HEK293 (cell line): ENCODE data around the gene SYT2.

ENCODE experiments used
- REPIN1 ChIP-seq: fragments of 450-650 bp; formaldehyde crosslinking; IDR thresholded peaks from 2 replicates; pipeline ENCODE4 v1.5.1; 2017; ENCODE audit warnings: missing biosample characterization, missing genetic modification characterization, low read depth
- SETDB1 ChIP-seq: IDR thresholded peaks from one replicate; pipeline ENCODE4 v1.6.1; 2017; ENCODE audit warnings: mild to moderate bottlenecking, low read length, moderate library complexity, mixed read lengths; ENCODE audit not compliant: insufficient read length
- ZNF248 ChIP-seq: fragments of 450-650 bp; formaldehyde crosslinking; IDR thresholded peaks from 2 replicates; pipeline ENCODE4 v1.5.1; 2017; ENCODE audit warnings: missing biosample characterization, missing genetic modification characterization
- ZNF585B ChIP-seq: fragments of 450-650 bp; formaldehyde crosslinking; IDR thresholded peaks from 2 replicates; pipeline ENCODE4 v1.5.1; 2016; ENCODE audit warnings: missing biosample characterization, missing genetic modification characterization
- ZNF658 ChIP-seq: fragments of 450-650 bp; formaldehyde crosslinking; IDR thresholded peaks from 2 replicates; pipeline ENCODE4; 2016; ENCODE audit warnings: missing biosample characterization, missing genetic modification characterization
- TF ChIP-seq, protein P1 (sequence below): fragments of 450-650 bp; formaldehyde crosslinking; IDR thresholded peaks from 2 replicates; pipeline ENCODE4 v1.5.1; 2016; ENCODE audit warnings: missing biosample characterization, missing genetic modification characterization
- TF ChIP-seq, protein P2 (sequence below): fragments of 450-650 bp; IDR thresholded peaks from 2 replicates; pipeline ENCODE4 v1.5.1; 2018; ENCODE audit warnings: missing biosample characterization, missing genetic modification characterization
- TF ChIP-seq, protein P3 (sequence below): sonication (generic); formaldehyde crosslinking; IDR thresholded peaks from 2 replicates; pipeline ENCODE4 v1.8.1; 2022; ENCODE audit warnings: mild to moderate bottlenecking, moderate library complexity, missing genetic modification reagents

DNA sequence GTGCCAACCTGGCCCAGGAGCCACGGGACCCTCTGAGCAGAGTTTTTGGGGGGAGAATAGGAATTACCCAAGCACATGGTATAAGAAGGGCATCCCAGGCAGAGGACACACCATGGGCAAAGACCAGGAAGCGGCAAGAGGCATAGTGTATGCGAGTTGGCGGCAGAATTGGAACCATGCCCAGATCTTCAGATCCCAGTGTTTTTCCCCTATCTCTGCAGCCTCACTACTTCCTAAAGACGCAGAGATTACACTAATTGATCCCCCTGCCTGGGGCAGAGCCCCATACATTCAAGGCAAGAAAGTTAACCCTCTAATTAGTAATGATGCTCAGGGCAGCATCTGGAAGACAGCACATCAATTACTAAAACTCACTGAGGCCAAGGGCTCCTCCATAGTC is 48.2 kb downstream of the SYT2 start:
- TF ChIP-seq ZNF248 (tag by site-specific recombination) (no peak), SETDB1 (no peak), ZNF585B (tag by site-specific recombination) (no peak), ZNF658 (no peak), REPIN1 (tag by site-specific recombination) (no peak)
- TF ChIP-seq, protein P1, sequence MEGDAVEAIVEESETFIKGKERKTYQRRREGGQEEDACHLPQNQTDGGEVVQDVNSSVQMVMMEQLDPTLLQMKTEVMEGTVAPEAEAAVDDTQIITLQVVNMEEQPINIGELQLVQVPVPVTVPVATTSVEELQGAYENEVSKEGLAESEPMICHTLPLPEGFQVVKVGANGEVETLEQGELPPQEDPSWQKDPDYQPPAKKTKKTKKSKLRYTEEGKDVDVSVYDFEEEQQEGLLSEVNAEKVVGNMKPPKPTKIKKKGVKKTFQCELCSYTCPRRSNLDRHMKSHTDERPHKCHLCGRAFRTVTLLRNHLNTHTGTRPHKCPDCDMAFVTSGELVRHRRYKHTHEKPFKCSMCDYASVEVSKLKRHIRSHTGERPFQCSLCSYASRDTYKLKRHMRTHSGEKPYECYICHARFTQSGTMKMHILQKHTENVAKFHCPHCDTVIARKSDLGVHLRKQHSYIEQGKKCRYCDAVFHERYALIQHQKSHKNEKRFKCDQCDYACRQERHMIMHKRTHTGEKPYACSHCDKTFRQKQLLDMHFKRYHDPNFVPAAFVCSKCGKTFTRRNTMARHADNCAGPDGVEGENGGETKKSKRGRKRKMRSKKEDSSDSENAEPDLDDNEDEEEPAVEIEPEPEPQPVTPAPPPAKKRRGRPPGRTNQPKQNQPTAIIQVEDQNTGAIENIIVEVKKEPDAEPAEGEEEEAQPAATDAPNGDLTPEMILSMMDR: no peak
- TF ChIP-seq, protein P2, sequence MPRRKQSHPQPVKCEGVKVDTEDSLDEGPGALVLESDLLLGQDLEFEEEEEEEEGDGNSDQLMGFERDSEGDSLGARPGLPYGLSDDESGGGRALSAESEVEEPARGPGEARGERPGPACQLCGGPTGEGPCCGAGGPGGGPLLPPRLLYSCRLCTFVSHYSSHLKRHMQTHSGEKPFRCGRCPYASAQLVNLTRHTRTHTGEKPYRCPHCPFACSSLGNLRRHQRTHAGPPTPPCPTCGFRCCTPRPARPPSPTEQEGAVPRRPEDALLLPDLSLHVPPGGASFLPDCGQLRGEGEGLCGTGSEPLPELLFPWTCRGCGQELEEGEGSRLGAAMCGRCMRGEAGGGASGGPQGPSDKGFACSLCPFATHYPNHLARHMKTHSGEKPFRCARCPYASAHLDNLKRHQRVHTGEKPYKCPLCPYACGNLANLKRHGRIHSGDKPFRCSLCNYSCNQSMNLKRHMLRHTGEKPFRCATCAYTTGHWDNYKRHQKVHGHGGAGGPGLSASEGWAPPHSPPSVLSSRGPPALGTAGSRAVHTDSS (tag by site-specific recombination): no peak
- TF ChIP-seq, protein P3, sequence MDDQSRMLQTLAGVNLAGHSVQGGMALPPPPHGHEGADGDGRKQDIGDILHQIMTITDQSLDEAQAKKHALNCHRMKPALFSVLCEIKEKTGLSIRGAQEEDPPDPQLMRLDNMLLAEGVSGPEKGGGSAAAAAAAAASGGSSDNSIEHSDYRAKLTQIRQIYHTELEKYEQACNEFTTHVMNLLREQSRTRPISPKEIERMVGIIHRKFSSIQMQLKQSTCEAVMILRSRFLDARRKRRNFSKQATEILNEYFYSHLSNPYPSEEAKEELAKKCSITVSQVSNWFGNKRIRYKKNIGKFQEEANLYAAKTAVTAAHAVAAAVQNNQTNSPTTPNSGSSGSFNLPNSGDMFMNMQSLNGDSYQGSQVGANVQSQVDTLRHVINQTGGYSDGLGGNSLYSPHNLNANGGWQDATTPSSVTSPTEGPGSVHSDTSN: no peak
